HepG2 (cell line): Measurements from ENCODE around the gene MLANA. TPM values are rescaled to one million over a fixed set of nuclear protein-coding genes. Genes with fewer than 3 reads are reported as not detected.

Experiments
- ATAC-seq: fragments of 200-7000 bp; cut with Tn5 transposase; 3 replicates; pipeline ENCODE4 v1.9.1; 2020; ENCODE audit warnings: mild to moderate bottlenecking, moderate library complexity
- BruUV-seq: library from RNA; stranded (reverse); fragments of 400-500 nt; replicated peaks from 2 replicates; lab custom pipeline; 2021; lab: Mats Ljungman, UMichigan
- CTCF ChIA-PET: fragments of 300-600 bp; formaldehyde crosslinking; extraction: SDS; loops from one replicate; lab custom pipeline; 2021; ENCODE audit warnings: low total read pairs, inconsistent platforms, low intra/inter-chr PET ratio; lab: Yijun Ruan, JAX
- POLR2A ChIA-PET: fragments of 350-600 bp; sonication (Branson Sonifier 250); formaldehyde crosslinking; loops from one replicate; lab custom pipeline; 2020; ENCODE audit warnings: antibody characterized with exemption, inconsistent platforms; lab: Yijun Ruan, JAX
- DNase-seq: peaks from one replicate; pipeline ENCODE4 v3.0.0-alpha.2; 2015; ENCODE audit warnings: low spot score
- FAIRE-seq: peaks from 3 replicates; lab custom pipeline; 2011; peaks lifted over from hg19 to GRCh38; lab: Jason Lieb, UNC
- H2AFZ ChIP-seq: one replicate; pipeline ENCODE4 v1.6.1; 2011; ENCODE audit warnings: low read length, inconsistent platforms
- H3K27ac ChIP-seq: fragments of 300-600 bp; 3 replicates; pipeline ENCODE4 v1.8.0; 2011; ENCODE audit warnings: mixed run types, mild to moderate bottlenecking, mixed read lengths, low read length, inconsistent platforms; ENCODE audit not compliant: insufficient read depth; ENCODE audit errors: extremely low read length
- H3K27me3 ChIP-seq, 2 experiments: fragments of 200-600 bp in 1 of 2; 2 replicates in 1 of 2; 3 replicates in 1 of 2; pipeline versions ENCODE4 v1.6.0 to v1.8.0; 2011; ENCODE audit warnings: low read length in 2 of 2, mild to moderate bottlenecking in 2 of 2, moderate library complexity in 2 of 2, inconsistent platforms in 1 of 2; ENCODE audit not compliant: insufficient read depth in 2 of 2, control insufficient read depth in 1 of 2
- H3K36me3 ChIP-seq, 2 experiments: fragments of 200-600 bp in 1 of 2; replicated peaks in 1 of 2; 2 replicates in 1 of 2; 3 replicates in 1 of 2; pipeline versions ENCODE4 v1.5.1 to v1.8.0; 2011; ENCODE audit warnings: low read length in 2 of 2, inconsistent platforms in 1 of 2; ENCODE audit not compliant: insufficient read depth in 2 of 2, control insufficient read depth in 1 of 2
- H3K4me1 ChIP-seq: 2 replicates; pipeline ENCODE4 v1.5.1; 2012; ENCODE audit warnings: low read length, inconsistent platforms; ENCODE audit not compliant: insufficient read depth
- H3K4me2 ChIP-seq: 2 replicates; pipeline ENCODE4 v1.6.0; 2011; ENCODE audit warnings: low read depth, low read length, inconsistent platforms
- H3K4me3 ChIP-seq, 3 experiments: fragments of 200-600 bp in 1 of 3; sonication (generic), shearing (Covaris generic) in 1 of 3; replicated peaks in 1 of 3; 2 replicates each; pipeline ENCODE4 v1.5.1; 2011 to 2016; ENCODE audit warnings: low read length in 3 of 3, inconsistent platforms in 2 of 3, low read depth in 2 of 3, mild to moderate bottlenecking in 2 of 3, control low read depth in 1 of 3, mixed read lengths in 1 of 3; ENCODE audit not compliant: insufficient read depth in 1 of 3
- H3K79me2 ChIP-seq: one replicate; pipeline ENCODE4 v1.6.1; 2011; ENCODE audit warnings: low read length, inconsistent platforms; ENCODE audit not compliant: insufficient read depth
- H3K9ac ChIP-seq: 2 replicates; pipeline ENCODE4 v1.6.0; 2011; ENCODE audit warnings: mild to moderate bottlenecking, low read depth, low read length, inconsistent platforms; ENCODE audit not compliant: insufficient read depth
- H3K9me3 ChIP-seq: 2 replicates; pipeline ENCODE4 v1.5.1; 2012; ENCODE audit warnings: mild to moderate bottlenecking, low read length
- H4K20me1 ChIP-seq: 2 replicates; pipeline ENCODE4 v1.6.0; 2011; ENCODE audit warnings: inconsistent platforms, mild to moderate bottlenecking, low read length, moderate library complexity; ENCODE audit not compliant: insufficient read depth
- AGO2 ChIP-seq: fragments of 200-400 bp; formaldehyde crosslinking; optimal IDR thresholded peaks from 2 replicates; pipeline ENCODE3; 2017; ENCODE audit warnings: mild to moderate bottlenecking, low read depth, low read length, moderate library complexity
- FOXJ3 ChIP-seq: sonication (generic); formaldehyde crosslinking; IDR thresholded peaks from 2 replicates; pipeline ENCODE4 v1.4.0; 2020; ENCODE audit warnings: missing genetic modification reagents, mild to moderate bottlenecking, borderline replicate concordance
- MBNL3 ChIP-seq: fragments of 250-450 bp; sonication (Bioruptor Pico); conservative IDR thresholded peaks from 2 replicates; pipeline ENCODE4 v1.8.0; 2022; ENCODE audit warnings: mild to moderate bottlenecking, inconsistent platforms
- NCOA2 ChIP-seq: sonication (generic); formaldehyde crosslinking; IDR thresholded peaks from 2 replicates; pipeline ENCODE4 v1.8.0; 2022; ENCODE audit warnings: inconsistent platforms
- PRDM15 ChIP-seq: sonication (generic); formaldehyde crosslinking; IDR thresholded peaks from 2 replicates; pipeline ENCODE4 v1.4.0; 2020; ENCODE audit warnings: missing genetic modification reagents
- RARA ChIP-seq: IDR thresholded peaks from 2 replicates; pipeline ENCODE4 v1.6.1; 2016; ENCODE audit warnings: missing genetic modification reagents, missing compliant biosample characterization
- RFXAP ChIP-seq: sonication (generic); formaldehyde crosslinking; IDR thresholded peaks from 2 replicates; pipeline ENCODE4 v1.4.0; 2020; ENCODE audit warnings: missing genetic modification reagents, borderline replicate concordance
- ZGPAT ChIP-seq: IDR thresholded peaks from 2 replicates; pipeline ENCODE4 v1.6.1; 2016; ENCODE audit warnings: mild to moderate bottlenecking
- ZNF597 ChIP-seq: sonication (generic); formaldehyde crosslinking; IDR thresholded peaks from 2 replicates; pipeline ENCODE4 v1.5.0; 2020; ENCODE audit warnings: missing genetic modification reagents
- ZNF792 ChIP-seq: IDR thresholded peaks from 2 replicates; pipeline ENCODE4 v1.6.1; 2016
- ZSCAN31 ChIP-seq: sonication (generic); formaldehyde crosslinking; IDR thresholded peaks from 2 replicates; pipeline ENCODE4 v1.5.0; 2020; ENCODE audit warnings: low read depth, mild to moderate bottlenecking, missing genetic modification reagents
- WGBS: methylation state at CpG from one replicate; pipeline ENCODE4 v1.1.6; 2017; ENCODE audit warnings: low lambda C conversion rate; 5-methylcytosine and 5-hydroxymethylcytosine counted together
- in situ Hi-C: cut with HindIII; loops from 2 replicates; pipeline ENCODE4 v1.10.0; 2017; ENCODE audit warnings: low pct_unique_long_range_greater_than_20kb; ENCODE audit not compliant: extremely low pct_ligation_motif_present
- intact Hi-C: fragments of 100-400 bp; cut with micrococcal nuclease; formaldehyde crosslinking; loops from one replicate; pipeline ENCODE4 v1.10.0; 2022; ENCODE audit not compliant: unreplicated experiment
- polyA plus RNA-seq, 8 experiments: library from polyadenylated mRNA; depleted of rRNA in 3 of 8; stranded (reverse) in 7 of 8; unstranded in 1 of 8; fragments of >200 nt; fragmentation: Illumina TruSeq in 4 of 8; extraction: Trizol in 4 of 8; gene quantifications; 2 replicates each; pipeline versions ENCODE4 v1.2.1 to v1.2.3, GENCODE V29; 2011 to 2016; ENCODE audit warnings: low read depth in 4 of 8, missing spikeins in 1 of 8, mixed read lengths in 1 of 8; ENCODE audit not compliant: insufficient read depth in 1 of 8
- total RNA-seq, 5 experiments: library from RNA; depleted of rRNA; stranded (reverse); fragments of >200 nt; fragmentation: Illumina TruSeq; extraction: Trizol; gene quantifications; 2 replicates each; pipeline ENCODE4 v1.2.3, GENCODE V29; 2016; ENCODE audit warnings: low read depth in 1 of 5

Gene MLANA
- total and polyA plus RNA-seq, 2 of the 13 experiments (the other 11 are each of a cell fraction or from before 2014, with no cell fraction given), result 0.11 to 0.18 TPM

- TF ChIP-seq PRDM15 (CRISPR knock-in tag) (no peak), NCOA2 (CRISPR knock-in tag) (no peak), ZNF597 (CRISPR knock-in tag) (no peak), RARA (no peak)
Observed at GRCh38 chr9:5908918-5909317, 18.2 kb downstream of the MLANA start (continued).

- Histone ChIP-seq H3K9ac (no peak overlapping the region), H3K36me3 (no peaks in the 10 kb centered on the region), H3K27me3 (no peaks in the 10 kb centered on the region), H4K20me1 (no peaks in the 10 kb centered on the region), H3K4me3 (no peak overlapping the region), H2AFZ (no peak overlapping the region), H3K4me1 (peaks cover 18% of the 10 kb centered on the region), H3K4me2 (no peak overlapping the region), H3K9me3 (no peaks in the 10 kb centered on the region)
- in situ Hi-C loops (no loop called here), intact Hi-C loops (no loop called here)
- no peak for ATAC-seq
- no TSS peak for BruUV-seq
- POLR2A ChIA-PET, result no interaction called here
- FAIRE-seq, result no peak
- 91% methylated on average over 3 of the region's 3 CpGs for WGBS
- TF ChIP-seq ZNF792 (CRISPR knock-in tag) (no peak), AGO2 (no peak), RFXAP (CRISPR knock-in tag) (no peak), ZGPAT (CRISPR knock-in tag) (no peak), ZSCAN31 (no peak), MBNL3 (CRISPR knock-in tag) (no peak), FOXJ3 (CRISPR knock-in tag) (no peak)
- TF ChIP-seq, all 625 proteins: peak for 0
- Histone ChIP-seq H3K27ac (no peak overlapping the region), H3K79me2 (no peaks in the 10 kb centered on the region)
- CTCF ChIA-PET, result no interaction called here
- DNase-seq, result no peak
Observed at GRCh38 chr9:5909976-5910375, 19.3 kb downstream of the MLANA start.
